ENCODE measurements around the gene THPO.
"Not testable (repeated sequence)": the region's sequence is repeated elsewhere in the genome, so short reads cannot be mapped to it uniquely, and the experiment has no call there.

Gene THPO

GRCh38 chr3:184347321-184348056 is 30.5 kb downstream of the THPO start:
- DNase-seq: no peak

GRCh38 chr3:184346480-184347190 is 31.4 kb downstream of the THPO start:
- no peak for DNase-seq

- DNase-seq: peak; percentile 16 to 20
Observed at GRCh38 chr3:184345317-184346144, 32.5 kb downstream of the THPO start.

GRCh38 chr3:184344579-184345316 is 33.3 kb downstream of the THPO start:
- no peak for DNase-seq

- DNase-seq: no peak
Observed at GRCh38 chr3:184343200-184343876, 34.7 kb downstream of the THPO start.

GRCh38 chr3:184341925-184342324 is 36.1 kb downstream of the THPO start:
- no peak for DNase-seq

GRCh38 chr3:184339451-184340135 is 38.4 kb downstream of the THPO start:
- DNase-seq: not testable (repeated sequence)

GRCh38 chr3:184339001-184339400 is 39.0 kb downstream of the THPO start:
- peak in 1 of 2 experiments; percentile 23 for DNase-seq

- DNase-seq: peak; percentile 89 to 94
Observed at GRCh38 chr3:184338511-184338945, 39.5 kb downstream of the THPO start.

- no peak for DNase-seq
Observed at GRCh38 chr3:184337981-184338380, 40.0 kb downstream of the THPO start.

- DNase-seq: no peak
Observed at GRCh38 chr3:184337399-184337714, 40.6 kb downstream of the THPO start, which contains the start of gene FAM131A. Gene FAM131A (plus strand): TSS chr3:184337600. CDS start chr3:184337631, 31 bp downstream.

- peak; percentile 22 to 36 for DNase-seq
Observed at GRCh38 chr3:184336547-184337398, 41.2 kb downstream of the THPO start.

GRCh38 chr3:184335661-184336546 is 42.1 kb downstream of the THPO start:
- peak; percentile 61 to 79 for DNase-seq

- peak in 1 of 2 experiments; percentile 13 for DNase-seq
Observed at GRCh38 chr3:184335291-184335660, 42.7 kb downstream of the THPO start.

GRCh38 chr3:184334470-184335158 is 43.4 kb downstream of the THPO start:
- DNase-seq: no peak

- no peak for DNase-seq
Observed at GRCh38 chr3:184333700-184334099, 44.3 kb downstream of the THPO start.

- no peak for DNase-seq
Observed at GRCh38 chr3:184333190-184333589, 44.8 kb downstream of the THPO start.

GRCh38 chr3:184332370-184333090 is 45.5 kb downstream of the THPO start:
- no peak for DNase-seq
